HEK293 (cell line): ENCODE data around the gene TRIM61.

Experiments
- CTCF ChIA-PET: fragments of 350-600 bp; formaldehyde crosslinking; extraction: SDS; loops from one replicate; lab custom pipeline; 2021; ENCODE audit warnings: antibody characterized with exemption; lab: Yijun Ruan, JAX
- POLR2A ChIA-PET: fragments of 300-600 bp; formaldehyde crosslinking; extraction: SDS; loops from one replicate; lab custom pipeline; 2020; ENCODE audit warnings: antibody characterized with exemption, inconsistent platforms; lab: Yijun Ruan, JAX
- H3K27ac ChIP-seq: fragments of 200-500 bp; sonication (Bioruptor generic); 2 replicates; pipeline ENCODE4 v1.5.1; 2014; ENCODE audit warnings: low read depth, low read length, control low read depth, inconsistent platforms; ENCODE audit errors: extremely low read depth
- H3K36me3 ChIP-seq, 2 experiments: fragments of 200-500 bp in 1 of 2; sonication (Bioruptor generic) in 1 of 2; 1 replicate in 1 of 2; 2 replicates in 1 of 2; pipeline ENCODE4 v1.5.1; 2014 to 2017; ENCODE audit warnings: inconsistent platforms in 2 of 2, low read length in 2 of 2; ENCODE audit not compliant: control insufficient read depth in 2 of 2, insufficient read depth in 1 of 2
- H3K4me1 ChIP-seq: fragments of 200-500 bp; sonication (Bioruptor generic); 2 replicates; pipeline ENCODE4 v1.5.1; 2014; ENCODE audit warnings: mild to moderate bottlenecking, low read length, inconsistent platforms; ENCODE audit not compliant: control insufficient read depth, insufficient read depth
- H3K4me3 ChIP-seq: 2 replicates; pipeline ENCODE4 v1.5.1; 2011; ENCODE audit warnings: low read depth, mild to moderate bottlenecking, control low read depth, low read length, moderate library complexity
- H3K9me3 ChIP-seq: fragments of 200-500 bp; sonication (Bioruptor generic); 2 replicates; pipeline ENCODE4 v1.5.1; 2014; ENCODE audit warnings: low read depth, low read length, inconsistent platforms; ENCODE audit not compliant: control insufficient read depth, insufficient read depth
- FEZF1 ChIP-seq: fragments of 450-650 bp; formaldehyde crosslinking; IDR thresholded peaks from 2 replicates; pipeline ENCODE4 v1.5.1; 2016; ENCODE audit warnings: missing biosample characterization, missing genetic modification characterization
- HOXA7 ChIP-seq: sonication (generic); formaldehyde crosslinking; IDR thresholded peaks from 2 replicates; pipeline ENCODE4 v1.8.1; 2022; ENCODE audit warnings: missing genetic modification reagents, borderline replicate concordance
- IKZF3 ChIP-seq: fragments of 450-650 bp; IDR thresholded peaks from 2 replicates; pipeline ENCODE4 v1.5.0; 2018; ENCODE audit warnings: missing biosample characterization, mild to moderate bottlenecking, missing genetic modification characterization, moderate library complexity
- KLF10 ChIP-seq: fragments of 450-650 bp; IDR thresholded peaks from 2 replicates; pipeline ENCODE4 v1.5.1; 2018; ENCODE audit warnings: missing biosample characterization, mild to moderate bottlenecking, missing genetic modification characterization
- KLF8 ChIP-seq: fragments of 450-650 bp; formaldehyde crosslinking; IDR thresholded peaks from 2 replicates; pipeline ENCODE4 v1.5.1; 2016; ENCODE audit warnings: missing biosample characterization, missing genetic modification characterization
- MEIS1 ChIP-seq: sonication (generic); formaldehyde crosslinking; IDR thresholded peaks from 2 replicates; pipeline ENCODE4 v1.8.1; 2022; ENCODE audit warnings: missing genetic modification reagents, mild to moderate bottlenecking, borderline replicate concordance
- SP2 ChIP-seq: fragments of 450-650 bp; formaldehyde crosslinking; IDR thresholded peaks from 2 replicates; pipeline ENCODE4 v1.5.1; 2016; ENCODE audit warnings: missing biosample characterization, missing genetic modification characterization
- ZBTB20 ChIP-seq: fragments of 450-650 bp; formaldehyde crosslinking; IDR thresholded peaks from 2 replicates; pipeline ENCODE4 v1.5.1; 2016; ENCODE audit warnings: missing biosample characterization, missing genetic modification characterization
- ZBTB21 ChIP-seq: fragments of 450-650 bp; formaldehyde crosslinking; IDR thresholded peaks from 2 replicates; pipeline ENCODE4 v1.5.1; 2017; ENCODE audit warnings: missing biosample characterization, missing genetic modification characterization
- ZBTB7A ChIP-seq: fragments of 450-650 bp; formaldehyde crosslinking; IDR thresholded peaks from 2 replicates; pipeline ENCODE4 v1.5.1; 2016; ENCODE audit warnings: low read depth, missing biosample characterization, missing genetic modification characterization
- ZBTB8A ChIP-seq: fragments of 450-650 bp; formaldehyde crosslinking; IDR thresholded peaks from 2 replicates; pipeline ENCODE4 v1.5.1; 2016; ENCODE audit warnings: missing biosample characterization, missing genetic modification characterization
- ZFHX2 ChIP-seq: fragments of 450-650 bp; formaldehyde crosslinking; conservative IDR thresholded peaks from 2 replicates; pipeline ENCODE4 v1.5.1; 2016; ENCODE audit warnings: missing biosample characterization, missing genetic modification characterization
- ZFP3 ChIP-seq: fragments of 450-650 bp; formaldehyde crosslinking; IDR thresholded peaks from 2 replicates; pipeline ENCODE4 v1.5.1; 2016; ENCODE audit warnings: low read depth, missing biosample characterization, missing genetic modification characterization
- ZFP69B ChIP-seq: fragments of 450-650 bp; formaldehyde crosslinking; IDR thresholded peaks from 2 replicates; pipeline ENCODE4 v1.5.1; 2016; ENCODE audit warnings: missing biosample characterization, missing genetic modification characterization
- ZNF155 ChIP-seq: fragments of 450-650 bp; formaldehyde crosslinking; IDR thresholded peaks from 2 replicates; pipeline ENCODE4 v1.5.1; 2016; ENCODE audit warnings: missing biosample characterization, missing genetic modification characterization
- ZNF211 ChIP-seq: fragments of 450-650 bp; formaldehyde crosslinking; IDR thresholded peaks from 2 replicates; pipeline ENCODE4 v1.5.1; 2016; ENCODE audit warnings: low read depth, missing biosample characterization, missing genetic modification characterization
- ZNF23 ChIP-seq: fragments of 450-650 bp; formaldehyde crosslinking; IDR thresholded peaks from 2 replicates; pipeline ENCODE4 v1.5.1; 2016; ENCODE audit warnings: missing biosample characterization, missing genetic modification characterization, borderline replicate concordance
- ZNF248 ChIP-seq: fragments of 450-650 bp; formaldehyde crosslinking; IDR thresholded peaks from 2 replicates; pipeline ENCODE4 v1.5.1; 2017; ENCODE audit warnings: missing biosample characterization, missing genetic modification characterization
- ZNF302 ChIP-seq: fragments of 450-650 bp; formaldehyde crosslinking; IDR thresholded peaks from 2 replicates; pipeline ENCODE4 v1.5.1; 2016; ENCODE audit warnings: missing biosample characterization, missing genetic modification characterization, low read depth
- ZNF510 ChIP-seq: fragments of 450-650 bp; formaldehyde crosslinking; IDR thresholded peaks from 2 replicates; pipeline ENCODE4 v1.5.1; 2018; ENCODE audit warnings: mild to moderate bottlenecking, missing genetic modification characterization, missing biosample characterization; ENCODE audit not compliant: insufficient replicate concordance
- ZNF544 ChIP-seq: fragments of 450-650 bp; formaldehyde crosslinking; IDR thresholded peaks from 2 replicates; pipeline ENCODE4 v1.5.0; 2017; ENCODE audit warnings: missing biosample characterization, missing genetic modification characterization
- ZNF549 ChIP-seq: fragments of 450-650 bp; IDR thresholded peaks from 2 replicates; pipeline ENCODE4 v1.5.1; 2018; ENCODE audit warnings: missing biosample characterization, missing genetic modification characterization, mild to moderate bottlenecking, inconsistent platforms, moderate library complexity
- ZNF555 ChIP-seq: fragments of 450-650 bp; formaldehyde crosslinking; conservative IDR thresholded peaks from 2 replicates; pipeline ENCODE4 v1.5.1; 2017; ENCODE audit warnings: missing biosample characterization, mild to moderate bottlenecking, missing genetic modification characterization, inconsistent platforms
- ZNF558 ChIP-seq: fragments of 450-650 bp; formaldehyde crosslinking; IDR thresholded peaks from 2 replicates; pipeline ENCODE4 v1.5.1; 2016; ENCODE audit warnings: missing biosample characterization, missing genetic modification characterization
- ZNF585B ChIP-seq: fragments of 450-650 bp; formaldehyde crosslinking; IDR thresholded peaks from 2 replicates; pipeline ENCODE4 v1.5.1; 2016; ENCODE audit warnings: missing biosample characterization, missing genetic modification characterization
- ZNF639 ChIP-seq: fragments of 450-650 bp; formaldehyde crosslinking; IDR thresholded peaks from 2 replicates; pipeline ENCODE4 v1.5.1; 2016; ENCODE audit warnings: missing biosample characterization, missing genetic modification characterization
- ZNF670 ChIP-seq: fragments of 450-650 bp; formaldehyde crosslinking; IDR thresholded peaks from 2 replicates; pipeline ENCODE4 v1.5.1; 2016; ENCODE audit warnings: missing biosample characterization, missing genetic modification characterization, low read depth
- ZNF785 ChIP-seq: fragments of 450-650 bp; formaldehyde crosslinking; IDR thresholded peaks from 2 replicates; pipeline ENCODE4 v1.5.1; 2016; ENCODE audit warnings: missing biosample characterization, missing genetic modification characterization
- TF ChIP-seq, protein P1 (sequence below): fragments of 450-650 bp; formaldehyde crosslinking; IDR thresholded peaks from 2 replicates; pipeline ENCODE4 v1.5.1; 2017; ENCODE audit warnings: missing biosample characterization, missing genetic modification characterization
- TF ChIP-seq, protein P2 (sequence below): fragments of 450-650 bp; IDR thresholded peaks from 2 replicates; pipeline ENCODE4 v1.5.1; 2018; ENCODE audit warnings: missing biosample characterization, mild to moderate bottlenecking, missing genetic modification characterization

The TRIM61 gene

GRCh38 chr4:165009493-165010227 lies 32.2 kb upstream of the TRIM61 start (continued):
- no peak for TF ChIP-seq ZFP3 (tag by site-specific recombination)
- TF ChIP-seq ZNF549 (tag by site-specific recombination), result no peak
- TF ChIP-seq ZFHX2 (tag by site-specific recombination), result no peak
- no peak for TF ChIP-seq ZNF585B (tag by site-specific recombination)
- TF ChIP-seq ZNF248 (tag by site-specific recombination), result no peak

DNA sequence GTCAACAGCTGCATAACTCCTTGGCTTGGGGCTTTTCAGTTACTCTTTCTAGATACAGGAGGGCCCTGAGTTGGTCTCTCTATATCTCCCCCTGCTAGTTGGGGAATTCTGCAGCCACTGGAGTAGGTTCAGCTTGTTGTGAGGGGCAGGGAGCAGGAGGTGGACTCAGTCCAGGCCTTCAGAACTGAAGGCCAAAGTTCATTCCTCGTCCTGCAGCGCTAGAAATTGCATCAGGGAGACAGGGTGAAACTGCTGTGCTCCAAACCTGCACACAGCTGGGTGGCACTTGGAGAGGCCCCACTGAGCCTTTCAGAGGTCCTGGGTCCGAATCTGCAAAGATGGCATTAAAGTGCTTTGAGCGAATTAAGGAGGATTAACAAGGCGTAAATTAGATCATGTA lies 29.4 kb upstream of the TRIM61 start:
- H3K9me3 ChIP-seq, result no peaks in the 10 kb centered on the region
- H3K4me3 ChIP-seq, result no peak overlapping the region
- no peak overlapping the region for H3K27ac ChIP-seq
- TF ChIP-seq ZBTB7A (no peak), ZNF510 (tag by site-specific recombination) (no peak), MEIS1 (no peak), KLF10 (tag by site-specific recombination) (no peak), ZFP69B (tag by site-specific recombination) (no peak), ZNF785 (tag by site-specific recombination) (no peak), ZNF155 (tag by site-specific recombination) (no peak), ZNF211 (tag by site-specific recombination) (no peak)
- ChIA-PET CTCF (no interaction called here), POLR2A (no interaction called here)
- no peaks in the 10 kb centered on the region for H3K4me1 ChIP-seq
- H3K36me3 ChIP-seq, result no peaks in the 10 kb centered on the region

GRCh38 chr4:165006456-165006855 lies 29.0 kb upstream of the TRIM61 start:
- Histone ChIP-seq H3K4me3 (no peak overlapping the region), H3K27ac (no peak overlapping the region), H3K36me3 (no peaks in the 10 kb centered on the region), H3K9me3 (no peaks in the 10 kb centered on the region), H3K4me1 (no peaks in the 10 kb centered on the region)
- ChIA-PET POLR2A (no interaction called here), CTCF (interaction anchor here (1.0 kb wide), 1 partner anchor 227 kb away, joined by 3 read pairs; no protein-coding TSS in a partner anchor)
- TF ChIP-seq IKZF3 (tag by site-specific recombination) (no peak), ZNF670 (no peak), ZNF211 (tag by site-specific recombination) (no peak), KLF8 (tag by site-specific recombination) (no peak), ZBTB20 (tag by site-specific recombination) (no peak), ZNF23 (tag by site-specific recombination) (no peak), SP2 (tag by site-specific recombination) (no peak), ZNF555 (tag by site-specific recombination) (no peak), ZBTB21 (tag by site-specific recombination) (no peak), ZNF544 (tag by site-specific recombination) (no peak), ZBTB8A (tag by site-specific recombination) (no peak), ZNF558 (tag by site-specific recombination) (no peak), FEZF1 (no peak), ZNF639 (tag by site-specific recombination) (no peak), HOXA7 (CRISPR knock-in tag) (no peak), ZNF302 (tag by site-specific recombination) (no peak)
- TF ChIP-seq, protein P1, sequence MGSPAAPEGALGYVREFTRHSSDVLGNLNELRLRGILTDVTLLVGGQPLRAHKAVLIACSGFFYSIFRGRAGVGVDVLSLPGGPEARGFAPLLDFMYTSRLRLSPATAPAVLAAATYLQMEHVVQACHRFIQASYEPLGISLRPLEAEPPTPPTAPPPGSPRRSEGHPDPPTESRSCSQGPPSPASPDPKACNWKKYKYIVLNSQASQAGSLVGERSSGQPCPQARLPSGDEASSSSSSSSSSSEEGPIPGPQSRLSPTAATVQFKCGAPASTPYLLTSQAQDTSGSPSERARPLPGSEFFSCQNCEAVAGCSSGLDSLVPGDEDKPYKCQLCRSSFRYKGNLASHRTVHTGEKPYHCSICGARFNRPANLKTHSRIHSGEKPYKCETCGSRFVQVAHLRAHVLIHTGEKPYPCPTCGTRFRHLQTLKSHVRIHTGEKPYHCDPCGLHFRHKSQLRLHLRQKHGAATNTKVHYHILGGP (tag by site-specific recombination), result no peak
- TF ChIP-seq, protein P2, sequence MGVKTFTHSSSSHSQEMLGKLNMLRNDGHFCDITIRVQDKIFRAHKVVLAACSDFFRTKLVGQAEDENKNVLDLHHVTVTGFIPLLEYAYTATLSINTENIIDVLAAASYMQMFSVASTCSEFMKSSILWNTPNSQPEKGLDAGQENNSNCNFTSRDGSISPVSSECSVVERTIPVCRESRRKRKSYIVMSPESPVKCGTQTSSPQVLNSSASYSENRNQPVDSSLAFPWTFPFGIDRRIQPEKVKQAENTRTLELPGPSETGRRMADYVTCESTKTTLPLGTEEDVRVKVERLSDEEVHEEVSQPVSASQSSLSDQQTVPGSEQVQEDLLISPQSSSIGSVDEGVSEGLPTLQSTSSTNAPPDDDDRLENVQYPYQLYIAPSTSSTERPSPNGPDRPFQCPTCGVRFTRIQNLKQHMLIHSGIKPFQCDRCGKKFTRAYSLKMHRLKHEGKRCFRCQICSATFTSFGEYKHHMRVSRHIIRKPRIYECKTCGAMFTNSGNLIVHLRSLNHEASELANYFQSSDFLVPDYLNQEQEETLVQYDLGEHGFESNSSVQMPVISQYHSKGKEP, result no peak
